GM12878 (cell line): Measurements from ENCODE around the gene BBOX1. TPM values are rescaled to one million over a fixed set of nuclear protein-coding genes. Genes with fewer than 3 reads are reported as not detected.

ENCODE experiments used
- ATAC-seq: fragments of 200-7000 bp; cut with Tn5 transposase; 3 replicates; pipeline ENCODE4 v1.9.1; 2020; ENCODE audit warnings: mild to moderate bottlenecking, moderate library complexity
- BruUV-seq: library from RNA; stranded (reverse); fragments of 400-500 nt; replicated peaks from 2 replicates; lab custom pipeline; 2021; lab: Mats Ljungman, UMichigan
- CTCF ChIA-PET: fragments of 300-600 bp; sonication (Branson Sonifier 250); formaldehyde crosslinking; extraction: SDS; loops from one replicate; lab custom pipeline; 2021; ENCODE audit warnings: inconsistent platforms; lab: Yijun Ruan, JAX
- POLR2A ChIA-PET: fragments of 350-600 bp; formaldehyde crosslinking; extraction: SDS; loops from one replicate; lab custom pipeline; 2021; ENCODE audit warnings: inconsistent platforms; lab: Charles Lee
- RAD21 ChIA-PET: fragments of 300-600 bp; sonication (Branson Sonifier 250); formaldehyde crosslinking; loops from one replicate; lab custom pipeline; 2023; ENCODE audit warnings: antibody characterized with exemption; ENCODE audit not compliant: unreplicated experiment; lab: Charles Lee
- SMC1A ChIA-PET: fragments of 300-600 bp; sonication (Branson Sonifier 250); formaldehyde crosslinking; loops from one replicate; lab custom pipeline; 2023; ENCODE audit not compliant: unreplicated experiment, uncharacterized antibody; lab: Charles Lee
- DNase-seq: peaks from one replicate; pipeline ENCODE4 v3.0.0-alpha.2; 2011; ENCODE audit warnings: low read depth, low spot score
- FAIRE-seq: peaks from 3 replicates; lab custom pipeline; 2011; peaks lifted over from hg19 to GRCh38; lab: Jason Lieb, UNC
- H2AFZ ChIP-seq: 2 replicates; pipeline ENCODE4 v1.6.0; 2011; ENCODE audit warnings: low read depth, low read length, control low read depth; ENCODE audit not compliant: control insufficient read depth
- H3K27ac ChIP-seq: 2 replicates; pipeline ENCODE4 v1.5.1; 2011; ENCODE audit warnings: control low read depth; ENCODE audit not compliant: control insufficient read depth, insufficient read depth
- H3K27me3 ChIP-seq, 2 experiments: replicated peaks in 1 of 2; 2 replicates each; pipeline versions ENCODE4 v1.6.0 to v1.6.1; 2011; ENCODE audit warnings: low read length in 1 of 2; ENCODE audit not compliant: control insufficient read depth in 2 of 2, insufficient read depth in 2 of 2
- H3K36me3 ChIP-seq, 2 experiments: 2 replicates each; pipeline ENCODE4 v1.5.1; 2011; ENCODE audit warnings: low read length in 1 of 2; ENCODE audit not compliant: control insufficient read depth in 2 of 2, insufficient read depth in 2 of 2
- H3K4me1 ChIP-seq: 2 replicates; pipeline ENCODE4 v1.6.1; 2011; ENCODE audit warnings: mild to moderate bottlenecking, low read length, moderate library complexity, mixed read lengths; ENCODE audit not compliant: control insufficient read depth, insufficient read depth
- H3K4me2 ChIP-seq: 2 replicates; pipeline ENCODE4 v1.6.0; 2011; ENCODE audit warnings: control low read depth; ENCODE audit not compliant: control insufficient read depth, insufficient read depth
- H3K4me3 ChIP-seq: fragments of 200-600 bp; sonication (generic); 2 replicates; pipeline ENCODE4 v1.5.1; 2016
- H3K79me2 ChIP-seq: 2 replicates; pipeline ENCODE4 v1.6.0; 2011; ENCODE audit warnings: low read length; ENCODE audit not compliant: control insufficient read depth, insufficient read depth
- H3K9ac ChIP-seq: 2 replicates; pipeline ENCODE4 v1.8.0; 2011; ENCODE audit warnings: low read length, control low read depth, mixed read lengths; ENCODE audit not compliant: control insufficient read depth, insufficient read depth
- H3K9me3 ChIP-seq: replicated peaks from 3 replicates; pipeline ENCODE4 v1.5.1; 2011; ENCODE audit warnings: mild to moderate bottlenecking, low read length; ENCODE audit not compliant: control insufficient read depth, insufficient read depth
- H4K20me1 ChIP-seq: 2 replicates; pipeline ENCODE4 v1.6.0; 2011; ENCODE audit not compliant: control insufficient read depth, insufficient read depth
- BHLHE40 ChIP-seq, 2 experiments: fragments of 450-650 bp in 1 of 2; IDR thresholded peaks; 2 replicates each; pipeline ENCODE4 v1.6.1; 2011 to 2017; ENCODE audit warnings: low read depth in 2 of 2, borderline replicate concordance in 1 of 2, improper control_type of control experiment in 1 of 2, low read length in 1 of 2, mild to moderate bottlenecking in 1 of 2
- CHD2 ChIP-seq: IDR thresholded peaks from 2 replicates; pipeline ENCODE4 v1.6.1; 2011; ENCODE audit warnings: low read depth, low read length, improper control_type of control experiment, borderline replicate concordance
- EP300 ChIP-seq, 2 experiments: fragments of 150-350 bp in 1 of 2; IDR thresholded peaks; 2 replicates each; pipeline ENCODE4 v1.6.1; 2011 to 2012; ENCODE audit warnings: low read depth in 2 of 2, low read length in 2 of 2, borderline replicate concordance in 1 of 2, improper control_type of control experiment in 1 of 2, inconsistent platforms in 1 of 2; ENCODE audit not compliant: control insufficient read depth in 1 of 2
- ESRRA ChIP-seq: IDR thresholded peaks from 2 replicates; pipeline ENCODE4 v1.6.1; 2012; ENCODE audit warnings: mild to moderate bottlenecking, low read length, improper control_type of control experiment
- RAD51 ChIP-seq: fragments of 450-650 bp; IDR thresholded peaks from 2 replicates; pipeline ENCODE4 v1.6.1; 2016; ENCODE audit warnings: moderate library complexity, mild to moderate bottlenecking, inconsistent platforms
- WGBS: methylation state at CpG from one replicate; pipeline ENCODE4 v1.1.6; 2016; ENCODE audit warnings: low lambda C conversion rate; ENCODE audit not compliant: insufficient replicate concordance, insufficient coverage; ENCODE audit errors: missing lambda C conversion rate; 5-methylcytosine and 5-hydroxymethylcytosine counted together
- in situ Hi-C: fragments of 300-500 bp; cut with MboI; formaldehyde crosslinking; loops from 9 replicates; pipeline ENCODE4 v1.14.3; 2018; ENCODE audit warnings: mixed read lengths
- intact Hi-C: fragments of 100-400 bp; cut with micrococcal nuclease; formaldehyde crosslinking; loops from one replicate; pipeline ENCODE4 v1.14.2; 2022; ENCODE audit not compliant: unreplicated experiment
- polyA plus RNA-seq, 11 experiments: library from polyadenylated mRNA; depleted of rRNA in 4 of 11; unstranded in 6 of 11; stranded (reverse) in 5 of 11; fragments of >200 nt; fragmentation: Nextera tagmentation in 4 of 11; fragmentation: Illumina TruSeq in 1 of 11; extraction: Ambion mirVana in 4 of 11; extraction: Trizol in 1 of 11; gene quantifications; 1 replicate in 1 of 11; 2 replicates in 10 of 11; pipeline versions ENCODE4 v1.2.1 to v1.2.3, GENCODE V29; 2011 to 2016; ENCODE audit warnings: inconsistent platforms in 2 of 11, missing spikeins in 2 of 11, low read depth in 1 of 11
- total RNA-seq, 4 experiments: library from RNA; depleted of rRNA in 3 of 4; stranded (reverse); fragments of >200 nt in 3 of 4; fragmentation: Illumina TruSeq in 1 of 4; extraction: Trizol in 1 of 4; gene quantifications; 2 replicates each; pipeline versions ENCODE4 v1.2.1 to v1.2.3, GENCODE V29; 2013 to 2021
- TF ChIP-seq, protein P1 (sequence below): fragments of 450-650 bp; formaldehyde crosslinking; IDR thresholded peaks from 2 replicates; pipeline ENCODE4 v1.5.0; 2022; ENCODE audit warnings: mild to moderate bottlenecking, missing genetic modification characterization
- TF ChIP-seq, protein P2 (sequence below): fragments of 150-350 bp; IDR thresholded peaks from 2 replicates; pipeline ENCODE4 v1.6.1; 2016; ENCODE audit warnings: low read depth, low read length

The BBOX1 gene
- total and polyA plus RNA-seq, 10 of the 15 experiments (the other 5 are each of a cell fraction or from before 2014, with no cell fraction given), result 3.5 TPM; not detected in 9

DNA sequence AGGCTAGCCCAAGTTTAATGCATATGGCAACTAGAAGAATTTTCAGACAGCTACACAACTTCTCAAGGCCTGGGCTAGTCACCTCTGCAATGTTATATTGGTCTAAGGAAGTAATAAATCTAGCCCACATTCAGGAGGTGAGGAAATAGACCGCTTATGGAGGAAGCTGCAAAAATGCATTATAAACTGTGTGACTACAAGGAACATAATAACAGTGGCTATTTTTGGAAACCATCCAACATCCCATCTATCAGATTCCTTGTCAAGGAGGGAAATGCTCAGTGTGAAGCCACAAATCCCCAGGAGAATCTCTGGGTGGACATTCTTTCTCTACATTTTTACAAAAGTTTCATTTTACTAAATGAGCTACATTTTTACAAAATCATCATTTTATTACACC is 76.1 kb downstream of the BBOX1 start (continued):
- TF ChIP-seq, protein P1, sequence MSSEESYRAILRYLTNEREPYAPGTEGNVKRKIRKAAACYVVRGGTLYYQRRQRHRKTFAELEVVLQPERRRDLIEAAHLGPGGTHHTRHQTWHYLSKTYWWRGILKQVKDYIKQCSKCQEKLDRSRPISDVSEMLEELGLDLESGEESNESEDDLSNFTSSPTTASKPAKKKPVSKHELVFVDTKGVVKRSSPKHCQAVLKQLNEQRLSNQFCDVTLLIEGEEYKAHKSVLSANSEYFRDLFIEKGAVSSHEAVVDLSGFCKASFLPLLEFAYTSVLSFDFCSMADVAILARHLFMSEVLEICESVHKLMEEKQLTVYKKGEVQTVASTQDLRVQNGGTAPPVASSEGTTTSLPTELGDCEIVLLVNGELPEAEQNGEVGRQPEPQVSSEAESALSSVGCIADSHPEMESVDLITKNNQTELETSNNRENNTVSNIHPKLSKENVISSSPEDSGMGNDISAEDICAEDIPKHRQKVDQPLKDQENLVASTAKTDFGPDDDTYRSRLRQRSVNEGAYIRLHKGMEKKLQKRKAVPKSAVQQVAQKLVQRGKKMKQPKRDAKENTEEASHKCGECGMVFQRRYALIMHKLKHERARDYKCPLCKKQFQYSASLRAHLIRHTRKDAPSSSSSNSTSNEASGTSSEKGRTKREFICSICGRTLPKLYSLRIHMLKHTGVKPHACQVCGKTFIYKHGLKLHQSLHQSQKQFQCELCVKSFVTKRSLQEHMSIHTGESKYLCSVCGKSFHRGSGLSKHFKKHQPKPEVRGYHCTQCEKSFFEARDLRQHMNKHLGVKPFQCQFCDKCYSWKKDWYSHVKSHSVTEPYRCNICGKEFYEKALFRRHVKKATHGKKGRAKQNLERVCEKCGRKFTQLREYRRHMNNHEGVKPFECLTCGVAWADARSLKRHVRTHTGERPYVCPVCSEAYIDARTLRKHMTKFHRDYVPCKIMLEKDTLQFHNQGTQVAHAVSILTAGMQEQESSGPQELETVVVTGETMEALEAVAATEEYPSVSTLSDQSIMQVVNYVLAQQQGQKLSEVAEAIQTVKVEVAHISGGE (CRISPR knock-in tag), result no peak
- TF ChIP-seq, protein P2, sequence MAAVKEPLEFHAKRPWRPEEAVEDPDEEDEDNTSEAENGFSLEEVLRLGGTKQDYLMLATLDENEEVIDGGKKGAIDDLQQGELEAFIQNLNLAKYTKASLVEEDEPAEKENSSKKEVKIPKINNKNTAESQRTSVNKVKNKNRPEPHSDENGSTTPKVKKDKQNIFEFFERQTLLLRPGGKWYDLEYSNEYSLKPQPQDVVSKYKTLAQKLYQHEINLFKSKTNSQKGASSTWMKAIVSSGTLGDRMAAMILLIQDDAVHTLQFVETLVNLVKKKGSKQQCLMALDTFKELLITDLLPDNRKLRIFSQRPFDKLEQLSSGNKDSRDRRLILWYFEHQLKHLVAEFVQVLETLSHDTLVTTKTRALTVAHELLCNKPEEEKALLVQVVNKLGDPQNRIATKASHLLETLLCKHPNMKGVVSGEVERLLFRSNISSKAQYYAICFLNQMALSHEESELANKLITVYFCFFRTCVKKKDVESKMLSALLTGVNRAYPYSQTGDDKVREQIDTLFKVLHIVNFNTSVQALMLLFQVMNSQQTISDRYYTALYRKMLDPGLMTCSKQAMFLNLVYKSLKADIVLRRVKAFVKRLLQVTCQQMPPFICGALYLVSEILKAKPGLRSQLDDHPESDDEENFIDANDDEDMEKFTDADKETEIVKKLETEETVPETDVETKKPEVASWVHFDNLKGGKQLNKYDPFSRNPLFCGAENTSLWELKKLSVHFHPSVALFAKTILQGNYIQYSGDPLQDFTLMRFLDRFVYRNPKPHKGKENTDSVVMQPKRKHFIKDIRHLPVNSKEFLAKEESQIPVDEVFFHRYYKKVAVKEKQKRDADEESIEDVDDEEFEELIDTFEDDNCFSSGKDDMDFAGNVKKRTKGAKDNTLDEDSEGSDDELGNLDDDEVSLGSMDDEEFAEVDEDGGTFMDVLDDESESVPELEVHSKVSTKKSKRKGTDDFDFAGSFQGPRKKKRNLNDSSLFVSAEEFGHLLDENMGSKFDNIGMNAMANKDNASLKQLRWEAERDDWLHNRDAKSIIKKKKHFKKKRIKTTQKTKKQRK, result no peak

- Histone ChIP-seq H3K79me2 (no peaks in the 10 kb centered on the region), H3K4me3 (no peak overlapping the region), H3K36me3 (no peaks in the 10 kb centered on the region), H3K4me1 (no peaks in the 10 kb centered on the region), H3K9ac (no peak overlapping the region), H4K20me1 (no peaks in the 10 kb centered on the region), H3K27ac (no peak overlapping the region), H3K9me3 (no peaks in the 10 kb centered on the region), H3K27me3 (no peaks in the 10 kb centered on the region), H2AFZ (no peak overlapping the region), H3K4me2 (no peak overlapping the region)
- no peak for TF ChIP-seq BHLHE40 (IDR thresholded peaks at IDR 0.05; ENCODE audit: borderline replicate concordance in 1 of 2, low read depth in 2 of 2, low read length in 1 of 2)
- no peak for TF ChIP-seq ESRRA
- no peak for TF ChIP-seq EP300 (IDR thresholded peaks at IDR 0.05; ENCODE audit: borderline replicate concordance in 1 of 2, control insufficient read depth in 1 of 2, low read depth in 2 of 2, low read length in 2 of 2)
- no peak for TF ChIP-seq CHD2
- TF ChIP-seq RAD51, result no peak
- intact Hi-C loops, result no loop called here
- ChIA-PET CTCF (no interaction called here), POLR2A (no interaction called here), RAD21 (no interaction called here), SMC1A (no interaction called here)
- no peak for ATAC-seq
- no peak for FAIRE-seq
- in situ Hi-C loops, result no loop called here
- 43% methylated on average over 2 of the region's 2 CpGs for WGBS
- no TSS peak for BruUV-seq
- no peak for DNase-seq
Measured at GRCh38 chr11:27118371-27118770, 77.8 kb downstream of the BBOX1 start.
